ENCODE results near the gene PPP2R5C.
"Not testable (repeated sequence)": the region's sequence is repeated elsewhere in the genome, so short reads cannot be mapped to it uniquely, and the experiment has no call there.

Gene PPP2R5C

DNA sequence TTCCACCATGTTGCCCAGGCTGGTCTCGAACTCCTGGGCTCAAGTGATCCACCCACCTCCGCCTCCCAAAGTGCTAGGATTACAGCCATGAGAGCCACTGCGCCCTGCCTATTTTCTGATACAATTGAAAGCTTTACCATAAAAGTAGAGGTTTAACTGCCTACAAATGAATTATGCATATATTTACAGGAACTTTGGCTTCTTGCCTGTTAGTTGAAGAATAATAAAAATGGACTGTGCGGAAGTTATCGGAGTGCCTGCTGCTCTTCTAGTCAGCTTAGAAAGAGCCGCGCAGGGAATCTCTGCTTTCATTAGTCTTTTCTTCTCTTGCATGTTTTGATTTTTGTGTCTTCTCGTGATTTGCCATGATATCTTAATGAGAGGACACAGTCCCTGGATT is 34.5 kb downstream of the PPP2R5C start:
- Histone ChIP-seq H3K27me3 (no peaks in the 10 kb centered on the region), H3K27ac (no peak overlapping the region), H3K36me3 (peaks cover 0 to 6% (median 0%) of the 10 kb centered on the region in 3 donors), H3K9me3 (no peaks in the 10 kb centered on the region), H3K4me1 (peaks cover 0 to 3% (median 0%) of the 10 kb centered on the region in 4 donors), H3K4me3 (no peak overlapping the region)
- no peak for DNase-seq
- no peak for TF ChIP-seq CTCF (IDR thresholded peaks at IDR 0.05)
- intact Hi-C loops (cut with DNase I; ENCODE audit: low total_unique reads) = no loop called here

GRCh38 chr14:101796479-101796878 is 35.0 kb downstream of the PPP2R5C start:
- no peaks in the 10 kb centered on the region for H3K9me3 ChIP-seq
- H3K27ac ChIP-seq = no peak overlapping the region
- no peak for DNase-seq
- no peak for TF ChIP-seq CTCF (IDR thresholded peaks at IDR 0.05)
- intact Hi-C loops (cut with DNase I; ENCODE audit: low total_unique reads) = no loop called here
- H3K4me3 ChIP-seq = no peak overlapping the region
- peaks cover 0 to 6% (median 0%) of the 10 kb centered on the region in 3 donors for H3K36me3 ChIP-seq
- peaks cover 0 to 3% (median 0%) of the 10 kb centered on the region in 4 donors for H3K4me1 ChIP-seq
- H3K27me3 ChIP-seq = no peaks in the 10 kb centered on the region

DNA sequence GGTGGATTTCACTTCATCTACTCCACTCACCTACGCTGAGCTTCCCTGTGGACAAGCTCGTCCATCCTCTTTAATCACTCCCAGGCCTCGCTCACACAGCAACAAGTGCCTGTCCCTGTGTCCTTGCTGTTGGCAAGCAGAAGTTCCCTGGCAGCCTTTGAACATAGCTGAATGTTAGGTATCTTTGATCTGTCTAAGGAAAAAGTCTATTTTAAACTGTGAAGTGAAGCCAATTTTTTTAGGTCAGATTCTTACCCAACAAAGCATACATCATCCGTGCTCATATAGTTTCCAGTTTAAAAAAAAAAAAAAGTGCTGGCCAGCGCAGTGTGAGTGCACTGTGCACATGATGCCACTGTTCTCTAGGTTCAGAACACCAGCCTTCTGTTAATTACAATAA is 36.3 kb downstream of the PPP2R5C start:
- intact Hi-C loops (cut with DNase I; ENCODE audit: low total_unique reads) = no loop called here
- no peak for TF ChIP-seq CTCF (IDR thresholded peaks at IDR 0.05)
- no peaks in the 10 kb centered on the region for H3K9me3 ChIP-seq
- no peak overlapping the region for H3K27ac ChIP-seq
- DNase-seq = no peak
- no peak overlapping the region for H3K4me3 ChIP-seq
- no peaks in the 10 kb centered on the region for H3K4me1 ChIP-seq
- peaks cover 0 to 6% (median 0%) of the 10 kb centered on the region in 3 donors for H3K36me3 ChIP-seq
- H3K27me3 ChIP-seq = no peaks in the 10 kb centered on the region

DNA sequence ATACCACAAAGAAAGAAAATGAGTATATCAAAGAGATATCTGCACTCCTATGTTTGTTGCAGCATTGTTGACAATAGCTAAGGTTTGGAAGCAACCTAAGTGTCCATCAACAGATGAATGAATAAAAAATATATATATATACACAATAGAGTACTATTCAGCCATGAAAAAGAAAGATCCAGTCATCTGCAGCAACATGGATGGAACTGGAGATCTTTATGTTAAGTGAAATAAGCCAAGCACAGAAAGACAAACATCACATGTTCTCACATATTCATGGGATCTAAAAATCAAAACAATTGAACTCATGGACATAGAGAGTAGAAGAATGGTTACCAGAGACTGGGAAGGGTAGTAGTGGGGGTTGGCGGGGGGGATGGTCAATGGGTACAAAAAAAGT is 42.9 kb downstream of the PPP2R5C start:
- H3K27ac ChIP-seq; H3K4me1 ChIP-seq; intact Hi-C loops (cut with DNase I; ENCODE audit: low total_unique reads); H3K4me3 ChIP-seq; H3K27me3 ChIP-seq; DNase-seq; H3K9me3 ChIP-seq; H3K36me3 ChIP-seq: not testable (repeated sequence)

GRCh38 chr14:101806252-101806651 is 44.7 kb downstream of the PPP2R5C start:
- H3K9me3 ChIP-seq; H3K4me3 ChIP-seq; DNase-seq; H3K27me3 ChIP-seq; intact Hi-C loops (cut with DNase I; ENCODE audit: low total_unique reads); H3K27ac ChIP-seq; H3K36me3 ChIP-seq: not testable (repeated sequence)
- H3K4me1 ChIP-seq = peaks cover 0 to 13% (median 5%) of the 10 kb centered on the region in 4 donors

- H3K36me3 ChIP-seq = no peaks in the 10 kb centered on the region
- intact Hi-C loops (cut with DNase I; ENCODE audit: low total_unique reads) = no loop called here
- no peak for DNase-seq
- H3K27ac ChIP-seq = no peak overlapping the region
- H3K4me3 ChIP-seq = no peak overlapping the region
- no peaks in the 10 kb centered on the region for H3K27me3 ChIP-seq
- TF ChIP-seq CTCF (IDR thresholded peaks at IDR 0.05) = no peak
- H3K4me1 ChIP-seq = peaks cover 0 to 31% (median 17%) of the 10 kb centered on the region in 4 donors
- no peaks in the 10 kb centered on the region for H3K9me3 ChIP-seq
Observed at GRCh38 chr14:101808020-101808641, 46.6 kb downstream of the PPP2R5C start.
